ENCODE results near the gene COA8. TPM values are rescaled to one million over a fixed set of nuclear protein-coding genes. Genes with fewer than 3 reads are reported as not detected.

COA8 gene
- total and polyA plus RNA-seq, 2 of the 8 experiments (the other 6 are each of a cell fraction or from before 2014, with no cell fraction given): 7.1 to 35.5 TPM

DNA sequence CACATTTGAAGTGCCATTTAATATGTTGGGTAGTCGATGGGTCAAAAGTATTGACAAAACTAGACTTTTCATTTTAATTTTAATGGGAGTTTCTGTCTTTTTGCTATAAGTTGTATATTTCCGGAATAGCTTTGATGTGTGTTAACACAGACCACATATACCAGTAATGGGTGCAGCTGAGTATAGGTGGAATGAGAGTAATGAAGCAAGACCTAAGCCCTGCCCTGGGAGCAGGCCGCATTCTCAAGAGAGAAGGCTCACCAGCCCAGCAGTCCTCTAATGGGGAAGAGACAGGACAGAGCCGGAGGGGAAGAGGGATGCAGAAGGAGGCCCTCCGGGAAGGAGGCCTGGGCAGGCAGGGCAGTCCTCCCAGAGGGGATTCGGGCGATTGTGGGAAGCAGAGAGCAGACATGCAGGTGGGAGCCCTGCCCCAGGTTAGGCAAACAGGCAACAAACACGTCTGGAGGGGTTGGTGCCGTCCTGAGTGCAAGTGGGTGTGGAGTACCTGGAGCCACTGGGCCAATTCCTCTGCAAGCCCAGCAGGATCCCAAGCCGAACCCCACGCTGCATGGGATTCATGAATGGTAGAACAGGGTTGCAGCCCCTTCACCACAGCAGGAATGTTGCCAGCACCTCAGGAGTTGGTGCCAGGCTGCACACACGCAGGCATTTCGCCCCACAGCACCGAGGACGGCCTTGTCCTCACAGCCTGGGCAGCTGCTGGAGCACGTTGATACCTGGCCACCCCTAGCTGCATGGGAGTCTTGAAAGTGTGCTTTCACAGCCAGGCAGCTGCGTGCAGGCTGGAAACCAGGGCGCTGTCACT, 48.0 kb upstream of the COA8 start (continued):
- TF ChIP-seq SRF (IDR thresholded peaks at IDR 0.05; ENCODE audit: low read depth, low read length) (no peak), MAFK (IDR thresholded peaks at IDR 0.05; ENCODE audit: low read depth, low read length) (no peak), GTF2F1 (IDR thresholded peaks at IDR 0.05; ENCODE audit: borderline replicate concordance, low read depth, low read length) (no peak)
- TF ChIP-seq, protein P1, sequence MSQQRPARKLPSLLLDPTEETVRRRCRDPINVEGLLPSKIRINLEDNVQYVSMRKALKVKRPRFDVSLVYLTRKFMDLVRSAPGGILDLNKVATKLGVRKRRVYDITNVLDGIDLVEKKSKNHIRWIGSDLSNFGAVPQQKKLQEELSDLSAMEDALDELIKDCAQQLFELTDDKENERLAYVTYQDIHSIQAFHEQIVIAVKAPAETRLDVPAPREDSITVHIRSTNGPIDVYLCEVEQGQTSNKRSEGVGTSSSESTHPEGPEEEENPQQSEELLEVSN (IDR thresholded peaks at IDR 0.05): no peak
- TF ChIP-seq, protein P2, sequence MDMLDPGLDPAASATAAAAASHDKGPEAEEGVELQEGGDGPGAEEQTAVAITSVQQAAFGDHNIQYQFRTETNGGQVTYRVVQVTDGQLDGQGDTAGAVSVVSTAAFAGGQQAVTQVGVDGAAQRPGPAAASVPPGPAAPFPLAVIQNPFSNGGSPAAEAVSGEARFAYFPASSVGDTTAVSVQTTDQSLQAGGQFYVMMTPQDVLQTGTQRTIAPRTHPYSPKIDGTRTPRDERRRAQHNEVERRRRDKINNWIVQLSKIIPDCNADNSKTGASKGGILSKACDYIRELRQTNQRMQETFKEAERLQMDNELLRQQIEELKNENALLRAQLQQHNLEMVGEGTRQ (IDR thresholded peaks at IDR 0.05; ENCODE audit: low read length): no peak

All from H1 (cell line).